ENCODE data around the gene NUP160.

GRCh38 chr11:47778878-47779483 lies 69.2 kb downstream of the NUP160 start:
- TF ChIP-seq POLR2AphosphoS5 (IDR thresholded peaks at IDR 0.05; ENCODE audit: borderline replicate concordance, low read depth, low read length) (no peak), EZH2 (IDR thresholded peaks at IDR 0.05) (no peak), FOXP2 (optimal IDR thresholded peaks at IDR 0.05; ENCODE audit: control extremely low read depth, extremely low read length, insufficient read depth) (no peak)

Data from SK-N-MC (cell line).